GM19372 (cell line): Measurements from ENCODE around the gene WSCD1.

Source experiments
- ATAC-seq: cut with Tn5 transposase; IDR thresholded peaks from one replicate; pipeline ENCODE4 v1.9.1; 2021; ENCODE audit warnings: mild to moderate bottlenecking, low read depth, moderate library complexity; ENCODE audit not compliant: unreplicated experiment

Gene WSCD1

DNA sequence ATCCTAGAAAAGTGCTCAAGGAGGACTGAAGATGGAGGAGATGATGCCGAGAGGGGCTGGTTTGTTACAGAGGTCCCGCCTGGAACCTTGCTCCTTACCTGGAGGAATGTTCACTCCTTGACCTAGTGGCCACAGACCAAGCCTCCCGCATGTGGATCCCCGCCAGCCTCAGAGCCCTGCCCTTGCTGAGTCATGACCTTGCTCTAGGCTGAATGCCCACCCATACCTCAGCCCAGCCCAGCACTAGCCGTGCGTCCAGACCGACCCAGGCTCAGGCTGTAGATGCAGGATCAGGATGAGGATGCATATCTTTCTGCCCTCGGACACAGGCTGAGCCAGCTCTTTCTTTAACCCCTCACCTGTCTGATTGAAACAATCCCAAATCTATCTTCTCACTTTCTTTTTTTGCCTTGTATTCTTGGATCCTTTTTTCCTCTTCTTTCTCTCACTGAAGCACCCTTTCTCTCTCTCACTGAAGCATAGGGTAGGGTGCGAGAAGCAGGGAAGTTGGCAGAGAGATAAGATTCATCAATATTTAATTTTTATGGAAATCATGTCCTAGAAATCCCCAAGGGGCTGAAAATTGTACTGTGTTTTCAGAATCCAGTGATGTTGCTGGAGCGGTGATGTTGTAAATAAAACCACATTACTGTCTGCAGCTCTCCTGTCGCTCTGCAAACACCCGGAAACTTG, 34.9 kb downstream of the WSCD1 start:
- no peak for ATAC-seq

DNA sequence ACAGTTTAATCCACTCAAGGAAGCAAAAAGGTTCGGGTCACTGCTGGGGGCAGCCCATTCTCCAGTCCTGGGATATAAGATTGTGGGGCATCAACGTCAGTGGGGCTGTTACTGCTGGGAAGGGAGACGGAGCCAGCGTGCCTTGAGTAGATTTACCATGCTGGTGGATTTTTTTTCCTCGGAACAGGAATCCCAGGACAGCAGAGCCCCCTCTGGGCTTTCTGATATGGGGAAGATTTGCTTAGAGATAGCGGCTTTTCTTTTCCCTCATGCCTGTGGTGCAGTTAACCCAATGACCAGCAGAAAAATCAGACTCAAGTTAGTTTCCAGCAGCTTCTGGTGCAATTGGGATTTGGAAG, 35.4 kb downstream of the WSCD1 start:
- no peak for ATAC-seq

DNA sequence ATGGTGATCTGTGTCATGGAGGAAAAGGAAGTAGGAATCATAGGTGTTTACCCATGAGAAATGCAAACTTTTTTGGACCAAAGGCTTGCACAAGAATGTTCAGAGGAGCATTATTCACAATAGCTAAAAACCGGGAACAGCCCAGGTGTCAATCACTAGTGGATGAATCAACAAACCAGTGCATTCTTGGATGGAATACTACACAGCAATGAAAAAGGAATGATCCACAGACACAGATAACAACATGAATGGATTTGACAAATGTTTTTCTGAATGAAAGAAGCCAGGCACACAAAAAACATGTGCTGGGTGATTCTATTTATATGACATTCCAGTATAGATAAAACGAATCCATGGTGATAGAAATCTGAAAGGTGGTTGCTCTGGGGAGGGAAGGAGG, 36.0 kb downstream of the WSCD1 start:
- no peak for ATAC-seq

DNA sequence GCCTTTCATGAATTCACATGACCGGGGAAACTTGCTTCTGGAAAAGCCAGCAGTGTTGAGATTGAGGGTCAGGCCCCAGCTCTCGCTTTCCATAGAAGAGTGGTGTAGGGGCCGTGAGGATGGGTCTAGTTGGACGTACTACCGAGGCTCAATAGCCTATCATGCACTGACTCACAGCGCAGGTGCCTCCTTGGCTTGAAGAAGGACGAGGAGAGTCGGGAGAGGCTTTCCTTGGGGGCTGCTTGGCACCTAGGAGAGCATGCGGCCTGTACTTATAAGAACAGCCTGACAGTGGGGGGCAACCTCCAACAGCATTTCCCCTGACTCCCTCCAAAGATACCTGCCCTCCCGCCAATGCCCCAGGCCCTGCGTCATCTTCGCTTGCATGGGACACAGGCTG, 37.6 kb downstream of the WSCD1 start:
- ATAC-seq = no peak

DNA sequence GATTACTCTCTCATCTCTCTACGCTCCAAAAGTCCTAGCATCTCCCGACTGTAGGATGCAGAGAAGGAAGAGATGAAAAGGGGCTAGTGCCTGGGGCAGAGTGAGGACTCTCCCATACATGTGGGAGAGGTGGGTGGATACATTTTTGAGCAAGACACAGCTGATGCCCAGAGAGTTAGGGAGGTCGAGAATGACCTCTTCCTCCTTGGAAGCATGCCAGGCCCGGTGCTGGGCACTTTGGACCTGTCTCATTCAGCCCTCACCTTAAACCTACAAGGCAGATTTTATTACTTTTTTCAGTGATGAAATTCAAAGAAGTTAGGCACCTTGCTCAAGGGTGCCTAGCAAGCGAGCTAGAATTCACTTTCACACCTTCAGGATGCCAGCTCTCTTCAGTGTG, 38.2 kb downstream of the WSCD1 start:
- ATAC-seq = no peak

DNA sequence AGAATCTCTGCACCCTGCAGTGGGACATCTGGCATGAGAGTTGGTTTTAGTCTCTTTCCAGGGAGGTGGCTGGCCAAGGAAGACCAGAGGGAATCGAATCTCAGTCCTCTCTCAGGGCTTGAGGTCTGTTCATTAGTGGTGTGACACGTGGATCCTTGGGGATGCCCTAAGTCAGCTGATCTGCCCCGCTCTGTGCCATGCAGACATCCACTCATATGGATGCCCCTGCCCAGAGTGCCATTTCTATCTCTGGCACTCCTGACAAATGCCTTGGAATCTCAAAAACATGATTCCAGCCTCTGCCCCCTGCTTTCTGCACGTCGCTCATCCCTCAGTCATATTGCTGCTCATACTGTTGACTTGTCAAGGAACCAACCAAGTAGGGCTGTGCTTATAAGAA, 38.8 kb downstream of the WSCD1 start:
- ATAC-seq = no peak

DNA sequence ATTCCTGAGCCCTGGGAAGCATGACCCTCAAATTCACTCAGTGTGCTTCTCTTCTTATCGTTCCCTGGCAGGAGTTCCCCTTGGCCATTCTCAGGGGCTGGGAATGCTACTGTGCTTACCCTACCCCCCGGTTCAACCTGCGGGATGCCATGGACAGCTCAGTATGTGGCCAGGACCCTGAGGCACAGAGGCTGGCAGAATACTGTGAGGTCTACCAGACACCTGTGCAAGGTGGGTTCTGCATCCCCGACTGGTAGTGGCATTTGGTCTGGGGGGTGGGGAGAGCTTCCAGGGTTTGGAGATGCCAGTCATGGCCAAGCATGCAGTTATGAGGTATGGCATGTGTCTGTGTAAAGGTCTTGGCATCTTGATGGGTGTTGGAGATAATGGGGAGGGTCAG, 39.4 kb downstream of the WSCD1 start:
- no peak for ATAC-seq

DNA sequence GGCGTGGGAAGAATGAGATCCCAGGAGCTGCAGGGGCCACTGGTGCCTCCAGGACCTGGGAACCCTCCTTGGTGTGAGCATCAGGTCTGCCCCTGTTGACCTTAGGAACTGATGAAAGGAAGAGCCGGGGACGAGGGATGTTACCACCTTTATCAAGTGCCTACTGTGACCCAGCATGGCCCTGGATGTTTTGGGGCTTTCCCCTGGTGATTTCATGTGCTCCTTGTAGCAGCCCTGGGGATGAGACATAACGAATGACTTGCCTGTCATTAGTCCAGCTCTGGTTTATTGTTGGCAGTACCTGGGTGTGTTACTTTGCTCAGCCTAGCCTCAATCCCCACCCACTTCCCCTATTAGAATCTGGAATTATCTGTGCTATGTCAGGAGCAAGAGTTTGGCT, 39.9 kb downstream of the WSCD1 start:
- ATAC-seq = no peak

DNA sequence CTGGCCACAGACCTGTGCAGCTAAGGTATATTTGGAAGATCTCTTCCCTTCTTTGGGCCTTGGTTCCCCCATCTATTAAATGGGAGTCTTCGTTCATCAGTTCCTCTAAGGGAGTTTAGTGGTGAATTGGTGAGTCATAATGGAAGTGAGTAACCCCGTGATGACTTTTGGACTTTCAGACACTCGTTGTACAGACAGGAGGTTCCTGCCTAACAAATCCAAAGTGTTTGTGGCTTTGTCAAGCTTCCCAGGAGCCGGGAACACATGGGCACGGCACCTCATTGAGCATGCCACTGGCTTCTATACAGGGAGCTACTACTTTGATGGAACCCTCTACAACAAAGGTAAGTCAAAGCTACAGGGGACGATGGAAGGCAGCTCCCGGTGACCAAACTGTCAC, 40.4 kb downstream of the WSCD1 start:
- ATAC-seq = no peak

DNA sequence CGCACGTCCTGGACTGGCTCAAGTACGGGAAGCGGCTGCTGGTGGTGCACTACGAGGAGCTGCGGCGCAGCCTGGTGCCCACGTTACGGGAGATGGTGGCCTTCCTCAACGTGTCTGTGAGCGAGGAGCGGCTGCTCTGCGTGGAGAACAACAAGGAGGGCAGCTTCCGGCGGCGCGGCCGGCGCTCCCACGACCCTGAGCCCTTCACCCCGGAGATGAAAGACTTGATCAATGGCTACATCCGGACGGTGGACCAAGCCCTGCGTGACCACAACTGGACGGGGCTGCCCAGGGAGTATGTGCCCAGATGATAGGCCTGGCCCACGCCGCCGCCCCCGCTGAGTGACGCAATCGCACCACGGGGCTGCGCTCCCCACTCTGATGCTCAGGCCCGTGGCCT, 50.2 kb downstream of the WSCD1 start:
- no peak for ATAC-seq

DNA sequence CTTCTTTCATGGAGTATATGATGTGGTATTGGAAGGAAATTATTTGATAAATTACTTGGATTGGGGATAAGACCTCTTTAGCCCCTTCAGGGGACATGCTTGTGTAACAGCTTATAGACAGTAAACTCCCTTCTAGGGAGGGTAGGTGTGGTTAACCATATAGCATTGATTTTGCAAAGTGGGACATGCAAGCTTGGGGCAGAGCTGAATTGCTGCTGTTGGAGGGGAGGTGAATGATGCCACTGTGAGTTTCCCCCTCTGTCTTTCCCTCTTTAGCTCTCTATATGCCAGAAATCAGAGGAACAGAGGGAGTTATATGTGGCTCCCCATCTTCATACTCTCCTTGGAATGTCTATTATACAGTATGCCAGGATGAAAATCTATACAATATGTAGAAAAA, 54.7 kb downstream of the WSCD1 start:
- no peak for ATAC-seq

DNA sequence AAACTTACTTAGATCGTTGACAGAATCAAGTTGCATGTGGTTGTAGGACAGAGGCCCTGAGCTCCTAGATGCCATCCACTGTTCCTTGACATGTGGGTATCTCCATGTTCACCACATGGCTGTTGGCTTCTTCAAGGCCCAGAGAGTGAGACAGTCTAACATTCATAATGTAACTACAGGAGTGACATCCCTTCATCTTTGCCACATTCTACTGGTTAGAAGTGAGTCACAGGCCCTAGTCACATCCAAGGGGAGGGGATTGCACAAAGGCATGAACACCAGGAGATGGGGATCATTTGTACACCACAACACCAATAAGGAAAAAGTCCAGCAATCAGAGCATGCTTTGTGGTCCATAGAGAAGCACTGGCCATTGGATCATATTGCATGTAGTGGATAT, 56.6 kb downstream of the WSCD1 start:
- ATAC-seq = no peak

DNA sequence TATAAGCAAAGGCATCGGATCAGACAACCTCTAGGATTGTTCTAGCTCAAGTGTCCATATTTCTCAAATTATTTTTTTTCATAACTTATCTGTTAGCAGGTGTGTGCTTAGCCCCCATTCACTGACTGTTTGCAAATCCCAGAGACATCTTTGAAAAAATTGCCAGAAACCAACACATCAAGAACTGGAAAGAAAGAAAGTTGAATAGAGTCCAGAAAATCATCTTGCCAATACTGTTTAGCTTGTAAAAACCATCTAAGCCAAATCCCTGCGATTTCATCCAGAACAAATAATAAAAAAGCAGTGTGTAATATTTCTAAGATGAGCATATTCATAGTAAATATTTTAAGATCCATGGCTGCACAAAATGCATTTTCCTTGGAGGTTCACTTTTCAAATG, 64.5 kb downstream of the WSCD1 start:
- no peak for ATAC-seq

DNA sequence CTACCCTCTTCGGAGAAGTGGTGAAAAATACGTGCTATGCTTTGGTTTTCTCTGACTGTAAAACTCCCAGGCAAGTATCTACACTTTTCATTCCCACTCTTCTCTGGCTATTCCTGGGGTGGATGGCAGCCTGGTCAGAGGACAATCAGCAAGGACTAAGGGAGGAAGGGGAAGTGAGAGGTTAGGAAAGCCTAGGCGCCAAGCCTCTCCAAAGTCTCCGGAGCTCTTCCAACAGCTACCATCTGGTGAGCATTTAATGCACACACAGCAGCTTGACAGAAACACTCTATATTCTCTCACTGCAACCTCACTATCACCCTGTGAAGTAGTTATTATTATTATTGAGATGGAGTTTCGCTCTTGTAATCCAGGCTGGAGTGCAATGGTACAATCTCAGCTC, 65.1 kb downstream of the WSCD1 start:
- ATAC-seq = no peak

DNA sequence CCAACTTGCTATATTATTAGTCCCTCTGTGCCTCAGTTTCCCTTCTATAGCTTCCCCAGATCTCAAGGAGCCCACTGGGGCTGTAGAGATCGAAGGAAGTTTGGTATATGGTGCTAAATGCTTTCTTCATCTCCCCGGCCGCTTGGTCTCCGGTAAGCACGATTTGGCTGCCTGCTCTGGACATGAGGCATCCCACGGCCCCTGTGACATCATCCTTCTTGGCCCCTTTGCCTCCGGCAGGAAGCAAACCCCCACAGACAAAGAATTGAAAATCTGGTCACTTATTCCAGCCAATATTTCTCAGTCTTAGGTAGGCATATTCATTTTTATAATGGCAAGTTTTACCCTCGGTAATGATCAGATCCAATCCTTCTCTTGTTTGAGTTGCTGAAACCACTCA, 65.8 kb downstream of the WSCD1 start:
- ATAC-seq = no peak

DNA sequence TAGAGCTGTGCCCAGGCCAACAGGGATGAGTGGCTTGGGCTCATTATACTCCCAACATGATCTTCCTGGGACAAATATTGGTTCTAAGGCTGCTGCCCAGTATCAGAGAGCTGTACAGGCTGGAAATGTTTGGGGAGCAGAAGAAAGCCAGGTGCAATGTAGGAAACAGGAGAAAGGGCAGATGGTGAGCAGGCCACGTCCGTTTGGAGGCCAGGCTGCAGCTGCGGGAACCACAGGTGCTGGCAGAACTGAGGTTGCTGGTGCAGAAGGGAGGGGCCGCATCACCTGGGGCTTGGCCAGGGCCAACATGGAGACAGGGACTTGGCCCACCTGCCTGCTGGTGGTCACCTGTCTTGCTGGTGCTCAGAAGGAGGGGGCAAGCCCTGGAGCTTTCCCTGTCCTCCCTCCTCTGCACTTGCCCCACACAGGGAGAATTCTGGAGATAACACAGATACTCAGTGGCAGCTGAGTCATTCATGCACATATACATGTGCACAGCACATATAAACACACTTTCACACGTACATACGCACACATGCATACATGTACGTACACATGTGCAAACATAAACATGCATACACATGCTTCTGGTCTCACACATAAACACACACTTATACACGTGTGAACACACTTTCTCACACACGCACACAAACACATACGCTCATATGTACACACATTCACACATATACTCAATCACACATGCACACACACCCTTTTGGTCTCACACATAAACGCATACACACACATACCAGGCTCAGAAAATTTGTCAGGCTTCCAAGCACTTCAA, 67.7 kb downstream of the WSCD1 start:
- no peak for ATAC-seq

DNA sequence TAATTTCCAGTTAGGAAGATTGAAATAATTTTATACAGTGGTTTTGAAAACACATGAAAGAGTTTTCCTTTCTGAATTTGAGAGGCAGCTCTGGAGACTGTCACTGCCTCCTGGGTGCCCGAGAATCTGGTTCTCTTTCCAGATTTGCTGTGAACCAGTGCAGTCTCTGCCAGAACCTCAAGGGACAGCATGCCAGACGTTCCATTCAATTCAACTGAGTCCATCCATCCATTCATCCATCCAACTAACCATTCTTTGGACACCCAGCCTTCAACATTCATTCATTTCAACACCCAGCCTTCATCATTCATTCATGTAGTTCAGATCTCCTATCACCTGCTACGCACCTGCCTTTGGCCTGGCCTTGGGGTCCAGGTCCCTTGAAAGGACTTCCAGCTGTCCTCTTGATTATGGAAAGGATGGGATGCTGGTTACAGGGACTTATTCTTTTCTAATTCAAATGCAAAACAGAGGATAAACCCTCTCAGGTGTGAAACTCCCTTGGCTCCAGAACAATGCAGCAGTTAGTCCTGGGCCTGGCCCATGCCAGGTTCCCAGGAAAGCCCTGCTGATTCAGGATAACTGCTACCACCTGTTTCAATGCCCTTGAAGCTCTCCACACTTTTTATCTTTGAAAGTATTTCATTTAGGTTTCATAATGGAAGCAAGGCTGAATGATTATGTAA, 68.7 kb downstream of the WSCD1 start:
- ATAC-seq = no peak

DNA sequence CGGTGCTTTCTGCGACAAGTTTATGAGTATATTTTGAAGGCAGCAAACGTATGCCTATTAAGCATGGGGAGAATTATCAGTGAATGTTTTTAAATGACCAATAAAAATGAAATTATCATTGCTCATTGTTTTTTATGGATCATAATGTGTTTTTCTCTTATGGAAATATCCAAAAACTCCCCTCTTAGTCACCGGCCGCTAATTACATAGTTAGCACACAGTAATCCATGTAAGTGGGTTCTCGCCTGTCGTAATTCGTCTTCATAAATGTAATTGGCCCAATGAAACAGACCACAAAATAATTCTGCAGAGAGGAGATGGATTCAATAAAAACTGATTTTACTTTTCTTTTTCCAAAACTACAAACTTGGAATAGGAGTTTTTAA, 69.3 kb downstream of the WSCD1 start:
- ATAC-seq = no peak

DNA sequence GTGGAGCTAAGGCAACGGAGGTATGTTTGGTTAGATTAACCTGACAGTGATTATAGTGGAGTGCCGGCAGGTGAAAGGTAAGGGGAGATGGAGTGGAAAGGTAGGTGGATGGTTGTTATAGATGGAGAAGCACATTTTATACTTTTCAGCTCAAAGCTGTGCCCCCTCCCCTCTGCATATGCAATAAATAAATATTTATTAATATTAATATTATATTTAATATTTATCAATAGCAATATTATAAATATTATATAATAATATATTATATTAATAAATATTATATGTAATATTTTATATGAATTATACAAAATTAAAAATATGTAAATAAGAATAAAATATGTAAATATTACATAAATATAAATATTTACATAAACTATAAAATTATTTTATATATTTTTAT, 70.0 kb downstream of the WSCD1 start:
- ATAC-seq = no peak

DNA sequence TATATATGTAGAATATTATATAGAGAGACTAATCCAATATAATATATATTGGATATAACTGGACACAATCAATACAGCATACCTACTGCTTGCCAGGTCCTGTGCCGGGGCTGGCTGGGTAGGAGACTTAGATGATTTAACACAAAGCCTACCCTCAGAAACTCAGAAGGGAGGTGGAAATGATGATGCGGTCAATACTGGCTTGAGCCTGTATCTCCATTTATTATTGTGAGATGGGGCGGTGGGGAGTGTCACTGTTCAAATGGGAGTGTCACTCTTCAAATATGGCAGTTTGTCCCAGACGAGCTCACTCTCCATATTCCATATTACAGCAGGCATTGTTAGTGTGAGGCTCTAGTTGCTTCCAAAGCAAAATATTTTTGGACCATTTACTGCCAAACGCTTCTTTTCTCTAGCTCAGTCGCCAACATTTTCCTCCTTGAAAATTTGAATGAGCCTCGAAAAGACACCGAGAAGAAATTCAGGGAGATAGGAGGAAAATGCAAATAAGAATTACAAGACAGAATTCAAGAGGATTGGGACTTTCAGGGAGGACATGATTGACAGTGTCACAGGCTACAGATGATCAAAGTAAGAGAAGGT, 70.7 kb downstream of the WSCD1 start:
- ATAC-seq = no peak

DNA sequence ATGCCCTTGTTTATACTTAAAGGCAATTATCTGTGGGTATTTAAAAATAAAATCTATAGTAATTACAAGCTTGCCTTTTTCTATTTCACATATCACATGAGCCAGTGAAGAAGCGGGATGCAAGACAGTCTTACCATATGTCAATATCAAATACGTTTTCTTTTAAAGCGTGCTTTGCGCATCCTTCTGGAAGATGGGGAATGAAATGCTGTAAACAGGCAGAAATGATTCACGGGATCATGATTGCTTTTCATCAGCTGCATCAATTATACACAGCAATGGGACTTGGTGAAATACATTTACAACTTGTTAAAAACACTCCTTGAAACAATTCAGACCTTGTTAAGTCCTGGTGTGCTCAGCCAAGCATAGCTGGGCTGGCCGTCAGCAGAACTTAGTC, 72.5 kb downstream of the WSCD1 start:
- ATAC-seq = no peak

DNA sequence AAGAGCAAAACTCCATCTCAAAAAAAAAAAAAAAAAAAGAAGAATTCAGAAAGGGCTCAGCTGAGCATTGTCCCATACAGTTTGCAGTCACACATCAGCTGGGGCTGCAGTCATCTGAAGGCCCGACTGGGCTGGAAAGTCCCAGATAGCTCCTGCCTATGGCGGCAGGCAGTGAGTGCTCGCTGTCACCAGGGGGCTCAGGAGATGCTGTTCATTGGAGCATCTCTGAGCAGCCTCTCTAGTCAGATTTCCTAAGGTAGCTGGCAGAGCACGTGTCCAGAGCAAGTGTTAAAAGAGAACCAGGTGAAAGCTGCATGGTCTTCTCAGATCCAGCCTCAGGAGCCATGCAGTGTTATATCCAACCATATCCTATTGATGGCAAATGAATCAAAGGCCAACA, 75.8 kb downstream of the WSCD1 start:
- no peak for ATAC-seq
